Activated T-helper 1 cell treated with Interleukin-2 at 50 U/mL for 16 hours (primary cell): ENCODE data around the gene TOX2.

ENCODE experiments used
- DNase-seq: peaks from one replicate; pipeline ENCODE4 v3.0.0-alpha.2; 2020; ENCODE audit warnings: low read depth

TOX2 gene

GRCh38 chr20:43977962-43978361 lies 63.3 kb downstream of the TOX2 start:
- DNase-seq: no peak

- DNase-seq: no peak
Measured at GRCh38 chr20:43979576-43980105, 65.0 kb downstream of the TOX2 start.

GRCh38 chr20:43981540-43981939 lies 66.9 kb downstream of the TOX2 start:
- DNase-seq: no peak

DNA sequence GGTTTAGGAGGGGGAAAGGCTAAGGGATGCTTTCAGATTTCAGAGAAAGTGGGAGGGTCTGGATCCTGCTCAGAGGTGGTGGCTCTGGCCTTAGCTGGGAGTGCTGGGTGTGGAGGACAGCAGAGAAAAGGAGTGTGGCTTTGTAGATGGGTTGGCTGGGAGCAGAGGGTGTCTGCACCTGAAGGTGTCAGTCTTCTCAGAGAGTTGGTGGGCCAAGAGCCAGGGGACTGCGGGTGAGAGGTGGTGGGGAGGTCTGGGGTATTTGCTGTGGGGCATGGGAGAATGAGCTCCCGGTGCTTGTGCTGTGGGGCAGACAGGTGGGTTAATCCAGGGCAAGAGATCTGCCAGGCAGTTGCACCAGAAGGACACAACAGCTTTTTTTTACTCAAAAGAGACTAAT lies 67.4 kb downstream of the TOX2 start:
- no peak for DNase-seq

- DNase-seq: no peak
Measured at GRCh38 chr20:43982886-43983285, 68.2 kb downstream of the TOX2 start.

GRCh38 chr20:43983359-43983758 lies 68.7 kb downstream of the TOX2 start:
- no peak for DNase-seq

DNA sequence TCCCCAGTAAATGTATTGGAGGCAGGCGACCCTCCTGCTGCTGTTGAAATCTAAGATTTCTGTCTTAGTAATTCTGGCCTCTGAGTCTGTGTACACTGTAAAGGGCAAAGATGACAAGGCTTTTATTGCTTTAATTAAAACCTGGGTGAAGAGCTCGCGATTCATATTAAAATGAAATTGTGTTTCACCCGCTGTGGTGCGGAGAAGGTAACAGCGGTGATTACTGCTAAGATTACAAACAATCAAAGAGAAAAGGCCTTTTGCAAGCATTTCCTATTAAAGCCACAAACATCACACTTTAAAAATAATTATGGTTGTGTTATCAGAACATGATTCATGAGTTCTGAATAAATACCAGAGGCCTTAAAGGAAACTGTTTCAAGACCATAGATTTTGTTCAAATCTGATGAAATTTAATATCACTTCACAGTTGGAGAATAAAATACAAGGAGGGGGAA lies 69.3 kb downstream of the TOX2 start:
- no peak for DNase-seq

DNA sequence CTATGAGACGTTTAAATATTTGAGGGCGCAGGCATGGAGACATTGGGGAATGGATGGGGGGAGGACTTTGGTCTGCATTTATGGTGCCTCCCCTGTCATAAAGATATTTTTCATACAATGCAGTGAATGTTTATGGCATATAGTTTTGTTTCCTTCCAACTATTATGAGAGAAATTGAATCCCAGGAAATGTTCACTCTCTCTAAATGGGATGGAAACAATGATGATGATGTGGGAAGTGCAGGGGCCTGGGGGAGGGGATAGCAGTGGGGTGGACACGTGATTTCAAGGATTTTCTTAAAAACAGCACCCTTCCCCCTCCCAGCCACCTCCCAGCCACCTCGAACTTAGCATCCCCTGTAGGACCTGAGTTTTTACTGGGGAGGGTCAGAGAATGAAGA lies 69.9 kb downstream of the TOX2 start:
- no peak for DNase-seq

DNA sequence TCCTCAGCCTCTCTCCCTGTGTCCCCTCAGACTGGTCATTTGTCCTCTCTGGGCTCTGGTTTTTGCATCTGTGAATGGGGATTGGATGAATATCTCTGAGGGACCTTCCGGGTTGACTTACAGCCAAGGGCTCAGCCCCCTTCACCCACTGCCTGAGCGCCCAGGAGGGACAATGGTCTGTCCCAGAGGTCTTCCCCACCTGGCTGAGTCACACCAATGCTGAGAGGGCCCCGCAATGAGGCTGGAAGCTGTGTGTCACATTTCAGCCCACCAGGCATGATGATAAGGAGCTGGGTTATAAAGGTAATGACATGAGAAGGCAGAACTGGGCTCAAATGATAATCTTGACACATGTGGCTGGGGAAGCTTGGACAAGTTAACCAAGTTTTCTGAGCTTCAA lies 70.5 kb downstream of the TOX2 start:
- DNase-seq: no peak

DNA sequence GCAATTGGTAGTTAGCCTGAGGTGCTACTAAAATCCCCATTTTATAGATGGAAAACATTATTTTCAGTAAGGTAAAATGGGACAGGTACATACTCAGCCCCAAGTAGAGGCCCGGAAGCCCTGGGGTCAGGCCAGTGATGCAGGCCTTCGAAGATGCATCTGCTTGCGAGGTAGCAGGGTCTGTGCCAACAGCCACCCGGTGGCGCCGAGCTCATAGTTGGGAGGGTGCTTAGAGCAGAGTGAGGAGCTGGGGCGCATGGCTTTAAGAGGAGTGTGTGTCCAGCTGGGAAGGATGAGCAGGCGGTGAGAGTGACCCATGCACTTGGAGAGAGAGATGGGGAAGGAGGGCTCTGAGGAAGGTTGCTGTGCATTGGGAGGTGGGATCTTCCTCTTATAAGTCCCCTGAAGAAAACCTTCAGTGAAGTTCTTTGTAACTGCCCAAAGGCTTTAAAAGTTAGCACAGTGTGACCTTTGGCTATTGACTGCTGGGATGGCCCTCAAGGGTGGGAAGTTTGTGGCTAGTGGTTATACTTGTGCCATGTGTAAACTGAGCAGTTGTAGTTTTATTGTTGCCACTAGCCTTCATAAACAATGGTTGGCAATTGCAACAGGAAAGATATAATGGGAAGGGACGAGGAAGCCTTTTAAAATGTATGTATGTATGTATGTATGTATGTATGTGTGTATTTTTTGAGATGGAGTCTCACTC lies 71.1 kb downstream of the TOX2 start:
- no peak for DNase-seq

DNA sequence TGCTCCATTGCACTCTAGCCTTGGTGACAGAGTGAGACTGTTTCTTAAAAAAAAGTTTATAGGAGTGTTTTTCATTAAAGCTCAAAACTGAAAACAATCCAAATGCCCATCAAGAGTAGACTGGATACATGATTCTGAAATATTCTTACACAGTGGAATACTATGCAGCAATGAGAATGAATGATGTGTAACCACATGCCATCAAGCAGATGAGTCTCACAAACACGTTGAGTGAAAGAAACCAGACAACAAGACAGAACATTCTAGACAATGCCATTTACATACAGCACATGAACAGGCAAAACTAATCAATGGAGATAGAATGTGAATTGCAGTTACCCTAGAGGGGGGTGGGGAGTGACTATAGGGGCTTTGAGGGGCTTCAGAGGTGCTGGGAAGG lies 72.4 kb downstream of the TOX2 start:
- DNase-seq: no peak

- no peak for DNase-seq
Measured at GRCh38 chr20:43987531-43987930, 72.9 kb downstream of the TOX2 start.

DNA sequence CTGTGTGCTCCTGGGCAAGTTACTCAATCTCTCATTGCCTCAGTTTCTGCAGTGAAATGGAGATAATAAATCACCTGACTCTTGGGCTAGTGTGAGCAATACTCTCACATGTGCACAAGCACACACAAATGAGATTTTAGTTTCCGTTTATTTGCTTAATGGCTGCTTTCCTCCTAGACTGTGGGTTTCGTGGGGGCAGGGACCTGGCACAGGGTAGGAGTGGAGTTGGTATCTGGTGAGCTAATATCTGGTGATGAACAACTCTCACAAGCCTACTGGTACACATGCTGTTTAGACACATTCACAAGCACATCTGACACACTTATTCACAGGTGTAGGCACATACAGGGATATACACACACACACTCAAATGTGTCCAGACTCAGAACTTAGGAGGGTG lies 73.8 kb downstream of the TOX2 start:
- DNase-seq: no peak

GRCh38 chr20:43988867-43989266 lies 74.2 kb downstream of the TOX2 start:
- no peak for DNase-seq

DNA sequence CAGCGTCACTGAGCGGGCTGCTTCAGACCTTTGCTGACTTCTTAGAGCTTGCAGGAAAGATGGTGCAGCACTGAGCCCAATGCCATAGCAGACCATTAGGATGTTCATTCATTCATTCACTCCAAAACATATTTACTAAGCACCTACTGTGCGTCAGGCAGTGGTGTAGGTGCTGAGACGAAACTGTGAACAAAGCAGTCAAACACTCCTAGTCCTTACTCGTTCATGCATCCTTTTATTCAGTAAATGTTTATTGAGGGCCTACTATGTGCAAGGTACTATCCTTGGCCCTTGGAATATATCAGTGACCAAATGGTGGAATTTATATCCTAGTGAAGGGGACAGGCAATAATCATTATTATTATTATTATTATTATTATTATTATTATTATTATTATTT lies 76.6 kb downstream of the TOX2 start:
- DNase-seq: no peak

- DNase-seq: no peak
Measured at GRCh38 chr20:43991982-43992381, 77.3 kb downstream of the TOX2 start.

GRCh38 chr20:43992885-43993284 lies 78.2 kb downstream of the TOX2 start:
- no peak for DNase-seq

- DNase-seq: no peak
Measured at GRCh38 chr20:43993560-43993959, 78.9 kb downstream of the TOX2 start.

- no peak for DNase-seq
Measured at GRCh38 chr20:43994486-43995100, 79.9 kb downstream of the TOX2 start.

DNA sequence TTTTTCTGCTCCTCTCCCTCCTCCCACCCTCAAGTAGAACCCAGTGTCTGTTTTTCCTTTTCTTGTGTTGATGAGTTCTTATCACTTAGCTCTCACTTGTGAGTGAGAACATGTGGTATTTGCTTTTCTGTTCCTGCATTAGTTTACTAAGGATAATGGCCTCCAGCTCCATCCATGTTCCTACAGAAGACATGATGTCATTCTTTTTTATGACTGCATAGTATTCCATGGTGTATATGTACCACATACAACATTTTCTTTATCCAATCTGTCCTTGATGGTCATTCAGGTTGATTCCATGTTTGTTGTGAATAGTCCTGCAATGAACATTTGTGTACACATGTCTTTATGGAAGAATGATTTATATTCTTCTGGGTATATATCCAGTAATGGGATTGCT lies 81.0 kb downstream of the TOX2 start:
- DNase-seq: no peak

GRCh38 chr20:43996240-43996930 lies 81.7 kb downstream of the TOX2 start:
- no peak for DNase-seq

- DNase-seq: no peak
Measured at GRCh38 chr20:43999848-44000247, 85.2 kb downstream of the TOX2 start.
